ENCODE results near the gene STEAP2.

Gene STEAP2

DNA sequence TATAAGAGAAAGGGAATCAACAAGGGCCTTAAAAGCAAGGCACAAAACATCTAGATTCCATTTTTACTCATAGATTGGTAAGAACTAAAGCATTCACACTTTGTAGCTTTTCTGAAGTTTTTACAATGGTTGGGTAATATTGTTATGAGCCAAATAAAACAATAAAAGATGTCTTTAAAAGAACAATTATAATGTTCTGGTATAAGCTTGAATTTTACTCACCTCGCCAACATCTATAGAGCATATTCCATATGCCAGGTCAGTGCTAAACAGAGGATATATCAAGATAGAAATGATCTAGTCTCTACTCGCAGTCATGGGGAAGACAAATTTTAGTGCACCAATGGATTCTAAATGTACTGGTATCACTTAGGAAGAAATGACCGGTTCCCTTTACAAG lies 45.4 kb upstream of the STEAP2 start:
- Histone ChIP-seq H3K27me3 (ENCODE audit: insufficient read depth, low read length, poor library complexity, severe bottlenecking) (no peaks in the 10 kb centered on the region), H3K36me3 (ENCODE audit: insufficient read depth, low read length) (no peaks in the 10 kb centered on the region), H3K9me3 (ENCODE audit: insufficient read depth, low read depth, low read length) (no peaks in the 10 kb centered on the region), H3K4me1 (ENCODE audit: insufficient read depth, low read length, poor library complexity, severe bottlenecking) (no peaks in the 10 kb centered on the region), H3K79me2 (ENCODE audit: insufficient read depth, low read length) (no peaks in the 10 kb centered on the region), H4K20me1 (ENCODE audit: insufficient read depth, low read length, poor library complexity, severe bottlenecking) (no peaks in the 10 kb centered on the region), H2AFZ (ENCODE audit: low read length) (no peak overlapping the region), H3F3A (ENCODE audit: low read depth) (no peaks in the 10 kb centered on the region), H3K4me3 (ENCODE audit: low read length, poor library complexity, severe bottlenecking) (no peak overlapping the region), H3K9ac (ENCODE audit: low read depth, low read length, poor library complexity, severe bottlenecking) (no peak overlapping the region), H3K4me2 (ENCODE audit: low read depth, low read length, poor library complexity, severe bottlenecking) (no peak overlapping the region), H3K9me2 (replicated peaks; ENCODE audit: low read depth, low read length) (no peaks in the 10 kb centered on the region)
- TF ChIP-seq EZH2phosphoT487 (IDR thresholded peaks at IDR 0.05; ENCODE audit: borderline replicate concordance), result no peak
- TF ChIP-seq, protein P1, sequence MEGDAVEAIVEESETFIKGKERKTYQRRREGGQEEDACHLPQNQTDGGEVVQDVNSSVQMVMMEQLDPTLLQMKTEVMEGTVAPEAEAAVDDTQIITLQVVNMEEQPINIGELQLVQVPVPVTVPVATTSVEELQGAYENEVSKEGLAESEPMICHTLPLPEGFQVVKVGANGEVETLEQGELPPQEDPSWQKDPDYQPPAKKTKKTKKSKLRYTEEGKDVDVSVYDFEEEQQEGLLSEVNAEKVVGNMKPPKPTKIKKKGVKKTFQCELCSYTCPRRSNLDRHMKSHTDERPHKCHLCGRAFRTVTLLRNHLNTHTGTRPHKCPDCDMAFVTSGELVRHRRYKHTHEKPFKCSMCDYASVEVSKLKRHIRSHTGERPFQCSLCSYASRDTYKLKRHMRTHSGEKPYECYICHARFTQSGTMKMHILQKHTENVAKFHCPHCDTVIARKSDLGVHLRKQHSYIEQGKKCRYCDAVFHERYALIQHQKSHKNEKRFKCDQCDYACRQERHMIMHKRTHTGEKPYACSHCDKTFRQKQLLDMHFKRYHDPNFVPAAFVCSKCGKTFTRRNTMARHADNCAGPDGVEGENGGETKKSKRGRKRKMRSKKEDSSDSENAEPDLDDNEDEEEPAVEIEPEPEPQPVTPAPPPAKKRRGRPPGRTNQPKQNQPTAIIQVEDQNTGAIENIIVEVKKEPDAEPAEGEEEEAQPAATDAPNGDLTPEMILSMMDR (conservative IDR thresholded peaks at IDR 0.05; ENCODE audit: low read length), result no peak

DNA sequence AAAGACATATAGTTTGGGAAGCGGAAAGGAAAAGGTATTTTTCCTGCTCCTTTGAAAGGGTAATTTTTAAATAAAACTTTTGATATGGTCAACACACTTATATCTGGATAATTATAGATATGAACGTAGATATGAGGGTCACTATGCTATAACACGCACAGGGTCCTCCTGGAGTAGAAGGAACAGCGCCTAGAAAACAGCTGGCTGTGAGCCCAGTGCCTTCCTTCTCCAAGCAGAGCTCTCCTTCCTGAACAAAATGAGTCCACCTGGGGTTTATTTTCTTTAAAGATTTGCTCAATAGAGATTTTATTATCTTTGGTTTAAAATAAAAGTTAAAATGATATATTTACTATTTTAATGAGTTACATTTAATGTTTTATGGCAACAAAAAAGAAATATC lies 44.2 kb upstream of the STEAP2 start:
- Histone ChIP-seq H3K79me2 (ENCODE audit: insufficient read depth, low read length) (no peaks in the 10 kb centered on the region), H3K9me2 (replicated peaks; ENCODE audit: low read depth, low read length) (no peaks in the 10 kb centered on the region), H3K4me3 (ENCODE audit: low read length, poor library complexity, severe bottlenecking) (no peak overlapping the region), H3K4me1 (ENCODE audit: insufficient read depth, low read length, poor library complexity, severe bottlenecking) (no peaks in the 10 kb centered on the region), H3K36me3 (ENCODE audit: insufficient read depth, low read length) (no peaks in the 10 kb centered on the region), H3K9ac (ENCODE audit: low read depth, low read length, poor library complexity, severe bottlenecking) (no peak overlapping the region), H3K4me2 (ENCODE audit: low read depth, low read length, poor library complexity, severe bottlenecking) (no peak overlapping the region), H3K9me3 (ENCODE audit: insufficient read depth, low read depth, low read length) (no peaks in the 10 kb centered on the region), H3F3A (ENCODE audit: low read depth) (no peaks in the 10 kb centered on the region), H2AFZ (ENCODE audit: low read length) (no peak overlapping the region), H4K20me1 (ENCODE audit: insufficient read depth, low read length, poor library complexity, severe bottlenecking) (no peaks in the 10 kb centered on the region), H3K27me3 (ENCODE audit: insufficient read depth, low read length, poor library complexity, severe bottlenecking) (no peaks in the 10 kb centered on the region)
- TF ChIP-seq EZH2phosphoT487 (IDR thresholded peaks at IDR 0.05; ENCODE audit: borderline replicate concordance), result no peak
- TF ChIP-seq, protein P1 (conservative IDR thresholded peaks at IDR 0.05; ENCODE audit: low read length), result no peak

DNA sequence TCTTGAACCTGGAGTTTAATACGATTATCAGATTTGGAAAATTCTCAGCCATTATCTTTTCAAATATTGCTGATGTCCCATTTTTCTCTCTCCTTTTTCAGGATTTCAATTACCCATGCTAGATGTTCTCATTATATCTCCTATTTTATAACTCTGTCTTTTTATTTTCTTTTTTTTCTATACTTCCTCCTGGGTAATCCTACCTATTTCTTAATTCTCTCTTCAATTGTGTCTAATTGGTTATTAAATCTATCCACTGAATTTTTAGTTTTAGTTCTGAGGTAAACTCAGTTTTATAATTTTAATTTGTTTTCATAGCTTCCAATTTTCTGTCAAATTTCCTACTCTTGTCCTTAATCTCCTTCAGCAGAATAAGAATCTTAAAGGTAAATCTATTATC lies 41.6 kb upstream of the STEAP2 start:
- Histone ChIP-seq H3K36me3 (ENCODE audit: insufficient read depth, low read length) (no peaks in the 10 kb centered on the region), H3K9me2 (replicated peaks; ENCODE audit: low read depth, low read length) (no peaks in the 10 kb centered on the region), H3K27me3 (ENCODE audit: insufficient read depth, low read length, poor library complexity, severe bottlenecking) (no peaks in the 10 kb centered on the region), H4K20me1 (ENCODE audit: insufficient read depth, low read length, poor library complexity, severe bottlenecking) (no peaks in the 10 kb centered on the region), H3F3A (ENCODE audit: low read depth) (no peaks in the 10 kb centered on the region), H3K4me3 (ENCODE audit: low read length, poor library complexity, severe bottlenecking) (no peak overlapping the region), H2AFZ (ENCODE audit: low read length) (no peak overlapping the region), H3K79me2 (ENCODE audit: insufficient read depth, low read length) (no peaks in the 10 kb centered on the region), H3K4me2 (ENCODE audit: low read depth, low read length, poor library complexity, severe bottlenecking) (no peak overlapping the region), H3K9ac (ENCODE audit: low read depth, low read length, poor library complexity, severe bottlenecking) (no peak overlapping the region), H3K4me1 (ENCODE audit: insufficient read depth, low read length, poor library complexity, severe bottlenecking) (no peaks in the 10 kb centered on the region), H3K9me3 (ENCODE audit: insufficient read depth, low read depth, low read length) (no peaks in the 10 kb centered on the region)
- TF ChIP-seq, protein P1 (conservative IDR thresholded peaks at IDR 0.05; ENCODE audit: low read length), result no peak
- no peak for TF ChIP-seq EZH2phosphoT487 (IDR thresholded peaks at IDR 0.05; ENCODE audit: borderline replicate concordance)
